Measurements from ENCODE around the gene RHOT2. TPM values are rescaled to one million over a fixed set of nuclear protein-coding genes. Genes with fewer than 3 reads are reported as not detected.

Gene RHOT2
- total and polyA plus RNA-seq, 2 of the 8 experiments (the other 6 are each of a cell fraction or from before 2014, with no cell fraction given) = 149 to 194 TPM

DNA sequence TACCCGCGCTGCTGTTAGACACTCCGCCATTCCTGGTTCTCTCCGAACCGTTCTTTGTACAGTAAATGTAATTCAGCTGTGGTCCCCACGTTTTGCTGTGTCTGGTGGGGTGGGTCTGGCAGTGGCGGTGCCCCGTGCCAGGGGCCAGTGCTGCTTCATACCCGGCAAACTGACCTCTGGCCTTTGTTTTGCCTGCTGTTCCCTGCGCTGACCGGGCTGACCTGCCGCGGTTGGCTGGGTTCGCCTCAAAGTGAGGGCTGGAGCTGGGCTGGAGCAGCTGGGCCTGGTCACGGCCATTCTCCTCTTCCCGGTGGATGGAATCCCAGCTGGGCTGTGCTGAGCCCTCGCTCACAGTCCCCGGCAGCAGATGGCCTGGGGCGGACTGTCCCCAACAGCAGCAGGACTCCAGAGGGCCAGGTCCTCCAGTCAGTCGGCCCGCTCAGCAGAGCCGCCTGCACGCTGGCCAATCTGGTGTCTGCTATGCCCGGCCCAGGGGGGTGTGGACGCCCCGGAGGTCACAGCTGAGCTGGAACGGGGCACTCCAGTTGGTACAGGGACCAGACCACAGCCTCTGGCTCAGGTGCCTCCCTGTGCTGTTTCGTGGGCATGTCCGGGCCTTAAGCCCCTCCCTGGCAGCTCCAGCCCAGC is 38.6 kb upstream of the RHOT2 start:
- 0 out of 2 replicates have a peak, but pooled peaks have one; percentile 18 for TF ChIP-seq RBBP5 (IDR thresholded peaks at IDR 0.05; ENCODE audit: borderline replicate concordance, low read depth, low read length)
- no peak for TF ChIP-seq SUZ12 (IDR thresholded peaks at IDR 0.05; ENCODE audit: low read length)
- TF ChIP-seq CEBPB (IDR thresholded peaks at IDR 0.05; ENCODE audit: low read depth, low read length) = no peak
- TF ChIP-seq GABPA (IDR thresholded peaks at IDR 0.05; ENCODE audit: borderline replicate concordance, insufficient read depth, low read length) = peak; percentile 39; the same call in 1 of the 2 replicates
- TF ChIP-seq SP2 (IDR thresholded peaks at IDR 0.05; ENCODE audit: low read length) = no peak
- H3K23ac ChIP-seq (ENCODE audit: insufficient read length) = no peak overlapping the region
- no peak overlapping the region for H2AFZ ChIP-seq (ENCODE audit: low read length)
- H3K4me1 ChIP-seq (replicated peaks in 1 of 4; ENCODE audit: control insufficient read depth in 3 of 4, insufficient read depth in 4 of 4, low read length in 3 of 4) = peaks cover 0 to 24% (median 19%) of the 10 kb centered on the region in 4 experiments; a peak in 6 of 7 replicates
- no peak overlapping the region for H2BK15ac ChIP-seq (ENCODE audit: low read length)
- peak overlapping the region; percentile 32 for H3K18ac ChIP-seq (ENCODE audit: extremely low read depth, low read length)
- H4K5ac ChIP-seq (ENCODE audit: insufficient read length, low read depth, low read length) = peak overlapping the region; percentile 1
- H3K36me3 ChIP-seq (ENCODE audit: control insufficient read depth in 2 of 4, insufficient read depth in 4 of 4, low read length in 3 of 4) = peaks cover 0 to 24% (median 3%) of the 10 kb centered on the region in 4 experiments; a peak in 4 of 8 replicates
- no peak overlapping the region for H3K9ac ChIP-seq (replicated peaks in 1 of 4; ENCODE audit: extremely low read depth in 1 of 4, low read depth in 3 of 4, low read length in 3 of 4)
- peak overlapping the region in 1 of 2 experiments; percentile 2; a peak in 1 of 4 replicates for H3K4me2 ChIP-seq (ENCODE audit: insufficient read depth in 1 of 2, low read depth in 2 of 2, low read length in 2 of 2)
- H3K27ac ChIP-seq (ENCODE audit: low read depth, low read length) = peak overlapping the region; percentile 64; the same call in 1 of the 2 replicates
- no peaks in the 10 kb centered on the region for H3K27me3 ChIP-seq (replicated peaks in 1 of 4; ENCODE audit: control insufficient read depth in 3 of 4, extremely low read depth in 1 of 4, insufficient read depth in 3 of 4, low read length in 3 of 4)
- H2BK5ac ChIP-seq (ENCODE audit: low read depth, low read length) = peak overlapping the region; percentile 94; the same call in 1 of the 2 replicates
- H2BK12ac ChIP-seq (ENCODE audit: low read depth, low read length) = peak overlapping the region; percentile 39; the same call in 1 of the 2 replicates
- no peak overlapping the region for H3K56ac ChIP-seq (replicated peaks; ENCODE audit: insufficient read length, low read depth, low read length)
- H2AK5ac ChIP-seq (ENCODE audit: low read depth, low read length) = peak overlapping the region; percentile 83; the same call in 1 of the 2 replicates
- H2BK20ac ChIP-seq (ENCODE audit: low read length) = peak overlapping the region; percentile 72; the same call in 1 of the 2 replicates
- H3K14ac ChIP-seq (ENCODE audit: insufficient read length) = no peak overlapping the region
- H3K4me3 ChIP-seq (ENCODE audit: extremely low read depth in 1 of 4, insufficient read depth in 2 of 4, low read depth in 3 of 4, low read length in 4 of 4) = no peak overlapping the region
- H3K23me2 ChIP-seq (ENCODE audit: low read depth, low read length) = peaks cover 2% of the 10 kb centered on the region; the same call in 1 of the 2 replicates
- H3K9me3 ChIP-seq (ENCODE audit: insufficient read depth in 2 of 2, low read depth in 1 of 2, low read length in 1 of 2) = no peaks in the 10 kb centered on the region
- H3K79me2 ChIP-seq (ENCODE audit: control insufficient read depth in 1 of 2, insufficient read depth in 2 of 2, low read length in 2 of 2) = no peaks in the 10 kb centered on the region
- peak overlapping the region; percentile 73; the same call in 1 of the 2 replicates for H4K8ac ChIP-seq (ENCODE audit: extremely low read depth, insufficient read depth, low read length)
- no peaks in the 10 kb centered on the region for H3K79me1 ChIP-seq (ENCODE audit: low read depth, low read length)
- ChIA-PET CTCF (ENCODE audit: partially characterized antibody) (interaction anchor here (0.8 to 2.1 kb wide), 6 partner anchors 9 to 52 kb away, joined by 3 to 7 read pairs (median 4); no protein-coding TSS in a partner anchor), POLR2A (ENCODE audit: partially characterized antibody) (interaction anchor here (0.6 to 1.6 kb wide), 3 partner anchors 31 to 159 kb away, joined by 3 read pairs; partner anchors contain the start of gene RAB40C)
- DNase-seq (ENCODE audit: low read depth in 1 of 2, low spot score in 2 of 2) (no peak), FAIRE-seq (no peak)
- peak overlapping the region; percentile 49 for H4K91ac ChIP-seq (replicated peaks; ENCODE audit: insufficient read length, low read length)
- WGBS, 2 experiments (ENCODE audit: extremely low coverage in 1 of 2, insufficient coverage in 1 of 2, insufficient read length in 1 of 2, insufficient replicate concordance in 2 of 2, low coverage in 1 of 2, low lambda C conversion rate in 2 of 2, missing lambda C conversion rate in 1 of 2) = 83% methylated on average over 27 of the region's 29 CpGs; no CpG with 5 or more reads in 1 of the 2 experiments
- peaks cover 0 to 9% of the 10 kb centered on the region in 2 experiments for H4K20me1 ChIP-seq (replicated peaks in 1 of 2; ENCODE audit: control insufficient read depth in 1 of 2, insufficient read depth in 2 of 2, low read length in 2 of 2)
- peak overlapping the region; percentile 57 for H3K4ac ChIP-seq (replicated peaks; ENCODE audit: insufficient read length, low read depth, low read length)
- no peak overlapping the region for H2BK120ac ChIP-seq (replicated peaks; ENCODE audit: low read depth, low read length)

Data from H1 (cell line).